Large intestine (tissue), 3 donors: Measurements from ENCODE around the gene TBC1D2. TPM values are rescaled to one million over a fixed set of nuclear protein-coding genes. Genes with fewer than 3 reads are reported as not detected.

ENCODE experiments used
- DNase-seq, 2 donors: peaks; one replicate each; pipeline versions ENCODE4 v3.0.0 to v3.0.0-alpha.2; 2013
- H3K27ac ChIP-seq: one replicate; pipeline ENCODE4 v1.5.1; 2013; ENCODE audit warnings: low read length
- H3K27me3 ChIP-seq: 2 replicates; pipeline ENCODE4 v1.6.1; 2013; ENCODE audit warnings: low read length; ENCODE audit not compliant: control insufficient read depth, insufficient read depth
- H3K36me3 ChIP-seq: 2 replicates; pipeline ENCODE4 v1.6.1; 2013; ENCODE audit warnings: low read length; ENCODE audit not compliant: control insufficient read depth, insufficient read depth
- H3K4me1 ChIP-seq: one replicate; pipeline ENCODE4 v1.6.1; 2013; ENCODE audit warnings: low read length; ENCODE audit not compliant: control insufficient read depth, insufficient read depth
- H3K4me3 ChIP-seq: one replicate; pipeline ENCODE4 v1.5.1; 2013; ENCODE audit warnings: low read length
- H3K9me3 ChIP-seq: one replicate; pipeline ENCODE4 v1.6.1; 2013; ENCODE audit warnings: mild to moderate bottlenecking, low read depth, low read length, moderate library complexity; ENCODE audit not compliant: control insufficient read depth
- WGBS: methylation state at CpG from one replicate; pipeline ENCODE4 v1.1.5; 2013; ENCODE audit warnings: low lambda C conversion rate; ENCODE audit not compliant: insufficient coverage; 5-methylcytosine and 5-hydroxymethylcytosine counted together
- polyA plus RNA-seq: library from polyadenylated mRNA; unstranded; fragments of 120-200 nt; gene quantifications from one replicate; pipeline ENCODE4 v1.2.1, GENCODE V29; 2013

Gene TBC1D2
- polyA plus RNA-seq, 1 donor, result 30.1 TPM

DNA sequence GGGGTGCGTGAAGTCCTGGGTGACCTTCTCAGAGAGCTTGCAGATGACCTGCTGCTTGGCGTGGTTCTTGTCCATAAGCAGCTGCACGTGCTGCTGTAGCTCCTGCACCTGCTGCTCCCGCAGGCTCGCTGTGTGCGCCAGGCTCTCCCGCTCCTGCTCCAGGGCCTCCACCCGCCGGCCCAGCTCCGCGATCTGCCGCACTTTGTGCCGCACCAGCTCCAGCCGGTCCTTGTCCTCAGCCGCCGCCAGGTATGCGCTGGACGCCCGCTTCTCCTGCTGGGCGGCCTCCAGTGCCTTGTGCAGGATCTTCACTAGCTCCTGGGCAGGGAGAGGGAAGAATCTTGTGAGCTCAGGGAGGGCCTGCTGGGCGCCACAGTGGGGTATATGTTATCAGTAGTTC is 34.5 kb downstream of the TBC1D2 start:
- no peaks in the 10 kb centered on the region for H3K27me3 ChIP-seq
- no peaks in the 10 kb centered on the region for H3K9me3 ChIP-seq
- H3K27ac ChIP-seq, result no peak overlapping the region
- H3K4me1 ChIP-seq, result peaks cover 15% of the 10 kb centered on the region
- peaks cover 64% of the 10 kb centered on the region for H3K36me3 ChIP-seq
- WGBS, result no CpG with 5 or more reads among the region's 21 CpGs
- no peak for DNase-seq
- no peak overlapping the region for H3K4me3 ChIP-seq

DNA sequence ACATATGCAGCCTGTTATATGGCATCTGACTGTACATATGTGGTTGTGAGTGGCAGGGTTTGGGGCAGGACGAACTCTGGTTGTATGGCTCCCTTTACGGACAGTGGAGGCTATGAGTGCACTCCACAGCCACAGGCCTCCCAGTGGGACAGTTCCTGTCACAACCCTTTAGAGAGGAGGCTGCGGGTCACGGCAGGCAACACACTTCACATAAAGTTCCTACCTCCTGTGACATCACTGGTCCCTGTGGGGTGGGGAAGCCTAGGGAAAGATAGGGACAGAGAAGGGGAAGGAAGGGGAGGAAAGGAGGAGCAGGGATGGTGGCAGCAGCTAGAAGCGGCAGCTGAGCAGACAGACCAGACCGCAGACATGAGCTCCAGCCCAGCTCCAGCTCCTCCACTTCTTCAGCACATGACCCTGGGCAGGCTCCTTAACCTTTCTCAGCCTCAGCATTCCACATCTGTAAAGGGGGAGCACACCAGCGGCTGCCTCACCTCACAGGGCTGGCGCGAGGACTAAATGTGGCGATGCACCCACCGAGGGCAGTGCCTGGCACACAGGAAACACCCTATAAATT is 35.6 kb downstream of the TBC1D2 start:
- Histone ChIP-seq H3K36me3 (peaks cover 74% of the 10 kb centered on the region), H3K4me3 (no peak overlapping the region), H3K9me3 (no peaks in the 10 kb centered on the region), H3K27me3 (no peaks in the 10 kb centered on the region), H3K4me1 (peaks cover 5% of the 10 kb centered on the region), H3K27ac (no peak overlapping the region)
- DNase-seq, result no peak
- WGBS, result no CpG with 5 or more reads among the region's 11 CpGs

DNA sequence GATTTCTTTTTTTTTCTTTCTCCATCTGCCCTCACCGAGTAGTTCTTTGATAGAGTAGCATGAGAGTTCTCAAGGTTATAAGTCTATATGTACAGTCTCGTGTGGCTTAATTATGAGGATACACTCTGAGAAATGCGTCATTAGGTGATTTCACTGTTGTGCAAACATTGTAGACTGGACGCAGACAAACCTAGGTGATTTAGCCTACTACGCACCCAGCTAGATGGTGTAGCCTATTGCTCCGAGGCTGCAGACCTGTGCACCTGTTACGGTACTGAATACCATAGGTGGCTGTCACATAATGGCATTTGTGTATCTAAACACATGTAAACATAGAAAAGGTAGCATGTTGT is 36.1 kb downstream of the TBC1D2 start:
- Histone ChIP-seq H3K27me3 (no peaks in the 10 kb centered on the region), H3K27ac (no peak overlapping the region), H3K4me1 (no peaks in the 10 kb centered on the region), H3K4me3 (no peak overlapping the region), H3K36me3 (peaks cover 76% of the 10 kb centered on the region), H3K9me3 (no peaks in the 10 kb centered on the region)
- WGBS, result no CpG with 5 or more reads among the region's 7 CpGs
- no peak for DNase-seq

DNA sequence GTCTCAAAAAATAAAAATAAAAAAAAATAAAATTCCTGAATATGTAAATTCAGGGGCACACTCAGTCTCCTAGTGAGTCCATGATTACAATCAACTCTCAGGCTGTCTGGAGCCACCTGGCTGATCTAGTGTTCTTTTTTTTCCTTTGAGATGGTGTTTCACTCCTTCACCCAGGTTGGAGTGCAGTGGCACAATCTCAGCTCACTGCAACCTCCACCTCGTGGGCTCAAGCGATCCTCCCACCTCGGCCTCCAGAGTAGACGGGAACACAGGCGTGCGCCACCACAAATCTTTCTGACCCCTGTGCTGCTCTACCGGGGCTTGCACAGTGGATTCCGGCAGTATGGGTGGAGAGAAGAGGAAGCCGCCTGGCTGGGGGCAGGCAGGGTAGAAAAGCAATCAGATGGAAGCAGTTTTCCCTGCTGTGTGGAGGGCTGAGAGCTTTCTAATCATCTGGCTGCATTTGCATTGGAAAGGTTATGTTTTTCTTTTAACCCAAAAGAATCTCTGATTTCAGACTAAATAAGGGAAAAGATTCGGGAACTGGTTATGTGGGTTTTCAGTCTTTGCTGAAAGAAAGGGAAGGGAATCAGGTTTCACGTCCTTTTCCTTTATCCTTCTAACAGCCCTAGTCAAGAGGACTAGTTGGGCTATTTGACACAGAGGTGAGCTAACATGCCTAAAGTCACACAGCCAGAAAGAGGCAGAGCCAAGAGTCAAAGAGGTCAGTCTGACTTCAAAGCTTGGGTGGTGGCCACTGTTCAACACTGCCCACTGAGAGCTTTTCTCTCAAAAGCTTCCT is 36.7 kb downstream of the TBC1D2 start:
- Histone ChIP-seq H3K27me3 (no peaks in the 10 kb centered on the region), H3K9me3 (no peaks in the 10 kb centered on the region), H3K36me3 (peaks cover 78% of the 10 kb centered on the region), H3K4me1 (no peaks in the 10 kb centered on the region), H3K4me3 (no peak overlapping the region), H3K27ac (no peak overlapping the region)
- DNase-seq, result no peak
- no CpG with 5 or more reads among the region's 11 CpGs for whole genome bisulfite sequencing

DNA sequence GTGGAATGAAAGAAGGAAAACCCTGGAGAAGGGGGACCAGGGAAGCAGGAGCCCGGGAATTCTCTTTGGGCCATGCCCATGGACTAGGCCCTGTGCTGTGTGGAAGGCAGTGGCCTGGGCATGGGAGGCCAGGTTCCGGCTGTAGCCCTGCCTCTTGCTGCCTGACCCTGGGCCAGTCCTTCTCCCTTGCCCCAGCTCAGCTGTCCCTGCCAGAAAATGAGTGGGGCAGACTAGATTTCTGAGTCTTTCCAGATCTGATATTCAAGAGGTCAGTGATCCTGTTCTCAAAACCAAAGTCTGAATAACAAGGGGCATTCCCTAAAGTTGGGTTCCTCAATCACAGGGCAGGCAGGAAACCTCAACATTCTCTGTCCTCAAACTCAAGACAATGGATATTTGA is 38.2 kb downstream of the TBC1D2 start:
- Histone ChIP-seq H3K4me1 (no peaks in the 10 kb centered on the region), H3K27ac (no peak overlapping the region), H3K27me3 (no peaks in the 10 kb centered on the region), H3K9me3 (no peaks in the 10 kb centered on the region), H3K4me3 (no peak overlapping the region), H3K36me3 (peaks cover 77% of the 10 kb centered on the region)
- no peak for DNase-seq
- WGBS, result no CpG with 5 or more reads among the region's 2 CpGs

DNA sequence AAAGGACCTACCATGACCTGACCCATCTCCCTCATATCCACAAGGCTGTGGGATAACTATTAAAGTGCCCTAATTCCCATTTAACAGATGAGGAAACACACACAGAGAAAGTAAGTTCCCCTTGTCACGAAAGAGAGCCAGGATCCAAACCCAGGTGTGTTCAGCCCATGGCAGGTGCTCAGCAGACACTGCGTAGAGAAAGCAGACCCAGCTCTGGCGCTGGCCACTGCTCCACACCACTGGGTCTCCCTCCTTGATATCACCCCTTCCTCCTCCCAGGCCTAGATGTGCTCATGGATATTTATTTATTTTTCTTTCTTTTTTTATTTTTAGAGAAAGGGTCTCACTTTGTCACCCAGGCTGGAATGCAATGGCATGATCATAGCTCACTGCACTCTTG is 39.1 kb downstream of the TBC1D2 start:
- Histone ChIP-seq H3K36me3 (peaks cover 74% of the 10 kb centered on the region), H3K4me1 (peaks cover 3% of the 10 kb centered on the region), H3K4me3 (no peak overlapping the region), H3K27me3 (no peaks in the 10 kb centered on the region), H3K9me3 (no peaks in the 10 kb centered on the region), H3K27ac (no peak overlapping the region)
- no peak for DNase-seq
- WGBS, result no CpG with 5 or more reads among the region's 3 CpGs

DNA sequence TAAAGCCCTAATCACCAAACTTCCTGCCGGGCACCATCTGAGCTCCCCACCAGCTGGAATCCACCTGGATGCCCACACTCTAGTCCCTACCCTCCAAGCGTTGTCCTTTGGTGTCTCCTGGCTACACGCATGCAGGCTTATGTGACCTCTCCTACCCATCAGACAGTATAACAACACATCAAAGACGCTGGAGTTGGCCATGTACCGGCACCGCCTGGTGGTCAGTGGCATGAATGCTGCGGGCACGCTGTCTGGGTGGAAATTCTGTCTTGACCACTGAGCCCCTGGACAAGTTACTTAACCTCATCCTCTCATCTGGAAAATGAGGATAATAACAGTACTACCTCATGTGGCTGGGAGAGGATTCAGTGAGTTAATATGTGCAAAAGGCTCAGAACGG is 39.6 kb downstream of the TBC1D2 start:
- no CpG with 5 or more reads among the region's 9 CpGs for WGBS
- Histone ChIP-seq H3K27ac (no peak overlapping the region), H3K27me3 (no peaks in the 10 kb centered on the region), H3K4me1 (peaks cover 3% of the 10 kb centered on the region), H3K36me3 (peaks cover 74% of the 10 kb centered on the region), H3K9me3 (no peaks in the 10 kb centered on the region), H3K4me3 (no peak overlapping the region)
- no peak for DNase-seq

DNA sequence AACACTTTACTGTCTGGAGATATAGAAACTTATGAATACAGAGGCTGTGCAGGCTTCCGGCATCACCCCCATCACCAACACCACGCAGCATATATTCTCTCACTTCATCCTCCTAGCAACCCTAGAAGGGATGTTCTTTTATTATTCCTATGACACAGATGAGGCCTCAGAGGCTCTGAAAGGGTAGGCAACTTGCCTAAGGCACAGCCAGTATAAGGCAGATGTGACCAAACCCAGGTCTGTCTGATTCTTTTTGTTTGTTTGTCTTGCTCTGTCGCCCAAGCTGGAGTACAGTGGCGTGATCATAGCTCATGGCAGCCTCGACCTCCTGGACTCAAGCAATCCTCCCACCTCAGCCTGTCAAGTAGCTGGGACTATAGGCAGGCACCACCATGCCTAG is 40.2 kb downstream of the TBC1D2 start:
- Histone ChIP-seq H3K36me3 (peaks cover 76% of the 10 kb centered on the region), H3K9me3 (no peaks in the 10 kb centered on the region), H3K4me3 (no peak overlapping the region), H3K27me3 (no peaks in the 10 kb centered on the region), H3K27ac (no peak overlapping the region), H3K4me1 (peaks cover 3% of the 10 kb centered on the region)
- WGBS, result no CpG with 5 or more reads among the region's 5 CpGs
- DNase-seq, result no peak

DNA sequence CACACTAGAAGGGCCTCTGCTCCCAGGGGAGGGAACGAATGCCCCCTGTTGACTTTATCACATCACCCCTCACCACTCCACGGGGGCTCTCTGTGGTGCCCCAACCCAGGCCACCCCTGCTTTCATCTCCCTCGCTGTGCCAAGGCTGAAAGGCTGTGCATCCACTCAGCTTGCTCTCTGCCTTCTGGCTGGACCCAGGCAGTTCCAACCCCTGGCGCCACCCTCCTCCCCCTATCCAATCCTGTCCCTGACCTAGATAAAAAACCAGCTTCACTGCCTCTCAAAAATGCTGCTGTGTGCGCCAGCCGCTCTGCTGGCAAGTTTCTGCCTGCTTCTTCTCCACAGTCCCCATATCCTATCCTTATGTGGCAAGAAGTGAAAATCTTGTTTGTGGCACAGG is 40.6 kb downstream of the TBC1D2 start:
- Histone ChIP-seq H3K27ac (no peak overlapping the region), H3K4me1 (peaks cover 3% of the 10 kb centered on the region), H3K27me3 (no peaks in the 10 kb centered on the region), H3K4me3 (no peak overlapping the region), H3K9me3 (no peaks in the 10 kb centered on the region), H3K36me3 (peaks cover 74% of the 10 kb centered on the region)
- DNase-seq, result no peak
- no CpG with 5 or more reads among the region's 6 CpGs for WGBS

DNA sequence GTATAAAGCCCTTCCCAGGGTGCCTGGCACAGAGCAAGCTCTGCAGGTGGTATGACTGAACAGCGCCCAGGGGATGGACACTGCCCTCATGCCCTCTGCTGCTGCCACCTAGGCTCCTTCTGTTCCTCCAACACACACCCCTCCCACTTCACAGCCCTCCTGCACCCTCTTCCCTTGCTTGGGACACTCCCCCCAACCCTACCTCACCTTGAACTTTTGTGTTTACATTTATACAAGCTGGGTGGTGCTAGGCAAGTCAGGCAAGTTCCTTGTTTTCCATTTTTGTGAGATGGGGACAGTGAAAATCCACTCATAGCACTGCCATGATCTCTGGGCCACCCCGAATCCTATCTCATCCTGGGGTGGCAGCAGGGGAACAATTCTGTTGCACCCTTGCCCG is 44.2 kb downstream of the TBC1D2 start:
- H3K36me3 ChIP-seq, result peaks cover 61% of the 10 kb centered on the region
- H3K27ac ChIP-seq, result no peak overlapping the region
- no peaks in the 10 kb centered on the region for H3K27me3 ChIP-seq
- DNase-seq, result no peak
- H3K4me1 ChIP-seq, result peaks cover 4% of the 10 kb centered on the region
- no peak overlapping the region for H3K4me3 ChIP-seq
- WGBS, result 100% methylated on average over 1 of the region's 3 CpGs
- peaks cover 4% of the 10 kb centered on the region for H3K9me3 ChIP-seq

DNA sequence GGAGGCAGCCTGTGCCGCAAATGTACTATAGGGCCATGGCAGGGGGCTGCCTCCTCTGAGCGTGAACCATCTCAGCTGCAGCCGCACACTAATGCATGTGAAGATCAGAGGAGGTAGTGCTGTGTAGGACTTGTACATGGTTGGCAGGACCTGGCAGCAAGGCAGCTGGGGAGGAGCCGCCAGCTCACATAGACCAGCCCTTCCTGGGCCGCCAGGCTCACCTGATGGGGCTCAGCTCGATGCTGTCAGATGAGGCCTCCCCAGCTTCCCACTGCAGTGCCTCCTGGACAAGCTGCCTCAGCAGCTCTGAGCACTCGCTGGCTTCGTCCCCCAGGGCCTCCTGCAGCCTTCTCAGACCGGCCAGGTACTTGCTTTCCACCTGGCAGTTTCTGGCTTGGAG is 45.0 kb downstream of the TBC1D2 start:
- H3K9me3 ChIP-seq, result peaks cover 4% of the 10 kb centered on the region
- H3K27ac ChIP-seq, result no peak overlapping the region
- DNase-seq, result no peak
- peaks cover 6% of the 10 kb centered on the region for H3K4me1 ChIP-seq
- WGBS, result no CpG with 5 or more reads among the region's 9 CpGs
- H3K27me3 ChIP-seq, result no peaks in the 10 kb centered on the region
- peaks cover 54% of the 10 kb centered on the region for H3K36me3 ChIP-seq
- H3K4me3 ChIP-seq, result no peak overlapping the region
